Measurements from ENCODE around the gene HMGXB4.
"Not testable (repeated sequence)": the region's sequence is repeated elsewhere in the genome, so short reads cannot be mapped to it uniquely, and the experiment has no call there.

Gene HMGXB4, protein sequence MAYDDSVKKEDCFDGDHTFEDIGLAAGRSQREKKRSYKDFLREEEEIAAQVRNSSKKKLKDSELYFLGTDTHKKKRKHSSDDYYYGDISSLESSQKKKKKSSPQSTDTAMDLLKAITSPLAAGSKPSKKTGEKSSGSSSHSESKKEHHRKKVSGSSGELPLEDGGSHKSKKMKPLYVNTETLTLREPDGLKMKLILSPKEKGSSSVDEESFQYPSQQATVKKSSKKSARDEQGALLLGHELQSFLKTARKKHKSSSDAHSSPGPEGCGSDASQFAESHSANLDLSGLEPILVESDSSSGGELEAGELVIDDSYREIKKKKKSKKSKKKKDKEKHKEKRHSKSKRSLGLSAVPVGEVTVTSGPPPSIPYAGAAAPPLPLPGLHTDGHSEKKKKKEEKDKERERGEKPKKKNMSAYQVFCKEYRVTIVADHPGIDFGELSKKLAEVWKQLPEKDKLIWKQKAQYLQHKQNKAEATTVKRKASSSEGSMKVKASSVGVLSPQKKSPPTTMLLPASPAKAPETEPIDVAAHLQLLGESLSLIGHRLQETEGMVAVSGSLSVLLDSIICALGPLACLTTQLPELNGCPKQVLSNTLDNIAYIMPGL

DNA sequence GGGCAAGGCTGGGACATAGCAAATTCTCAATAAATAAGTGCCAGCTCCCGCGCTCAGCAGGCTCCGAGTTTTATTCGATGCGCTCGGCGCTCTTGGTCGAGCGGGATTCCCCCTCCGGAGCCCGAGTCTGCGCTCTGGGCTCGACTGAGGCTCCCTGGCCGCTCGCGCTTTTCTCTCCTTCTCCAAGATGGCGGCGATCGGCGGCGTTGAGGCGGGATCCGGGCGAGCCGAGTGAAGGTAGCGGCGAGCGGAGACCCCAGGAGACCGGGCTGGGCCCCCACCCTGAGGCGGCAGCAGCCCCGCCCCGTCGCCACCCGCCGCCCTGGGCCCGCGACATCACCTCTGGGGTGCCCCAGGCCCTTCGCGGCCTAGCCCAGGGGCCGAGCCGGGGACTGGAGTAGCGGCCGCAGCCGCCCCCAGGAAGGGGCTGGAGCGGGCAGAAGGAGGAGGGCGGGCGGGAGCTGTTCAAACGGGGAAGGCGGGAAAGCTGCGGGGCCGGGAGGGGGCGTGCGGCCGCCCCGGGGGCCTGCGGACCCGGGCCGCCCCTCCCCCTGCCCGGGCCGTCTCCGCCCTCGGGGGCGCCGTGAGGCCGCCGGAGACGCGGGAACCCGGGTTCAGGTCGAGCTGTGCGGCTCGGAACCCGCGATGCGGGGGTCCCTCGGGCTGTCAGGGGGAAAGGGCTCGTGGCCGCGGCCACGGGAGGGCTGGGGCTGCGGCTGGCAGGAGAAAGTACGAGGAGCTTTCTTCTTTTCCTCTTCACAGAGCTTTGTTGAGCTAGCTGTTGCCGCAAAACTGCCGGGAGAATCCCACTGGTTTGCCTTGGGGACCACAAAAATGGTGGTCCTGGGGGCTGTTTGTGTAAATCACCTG is at the start of gene HMGXB4:
HMGXB4 (plus strand) TSS at position 173 of the 870 bp plus-strand sequence. CDS start 4,898 bp downstream, outside the sequence.
- DNase-seq (ENCODE audit: low read depth), result peak; percentile 78

DNA sequence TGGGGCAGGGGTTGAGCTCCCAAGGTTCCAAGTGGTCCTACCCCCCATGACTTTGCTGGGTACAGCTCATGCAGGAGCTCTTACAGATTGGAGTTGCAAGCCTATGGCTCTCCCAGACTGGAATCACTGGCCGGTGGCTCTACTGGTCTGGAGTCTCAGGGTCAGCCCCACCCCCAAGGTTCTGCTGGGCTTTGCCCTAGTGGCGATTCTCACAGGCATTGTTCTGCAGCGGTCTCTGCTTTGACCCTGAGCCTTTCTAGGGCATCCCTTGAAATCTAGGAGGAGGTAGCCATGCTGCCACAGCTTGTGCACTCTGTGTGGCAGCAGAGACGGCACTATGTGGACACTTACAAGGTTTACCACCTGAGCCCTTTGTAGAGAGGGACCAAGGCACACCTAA is 49.3 kb upstream of the HMGXB4 start:
- DNase-seq (ENCODE audit: low read depth), result no peak

DNA sequence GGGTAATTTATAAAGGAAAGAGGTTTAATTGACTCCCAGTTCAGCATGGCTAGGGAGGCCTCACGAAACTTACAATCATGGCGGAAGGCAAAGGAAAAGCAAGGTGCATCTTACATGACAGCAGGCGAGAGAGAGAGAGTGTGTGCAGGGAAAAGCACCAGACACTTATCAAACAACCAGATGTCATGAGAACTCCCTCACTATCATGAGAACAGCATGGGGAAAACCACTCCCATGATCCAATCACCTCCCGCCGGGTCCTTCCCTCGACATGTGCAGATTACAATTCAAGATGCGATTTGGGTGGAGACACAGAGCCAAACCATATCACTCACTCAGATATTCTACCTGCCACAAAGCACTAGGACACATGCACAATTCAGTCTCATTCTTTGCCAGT is 48.1 kb upstream of the HMGXB4 start:
- no peak for DNase-seq (ENCODE audit: low read depth)

DNA sequence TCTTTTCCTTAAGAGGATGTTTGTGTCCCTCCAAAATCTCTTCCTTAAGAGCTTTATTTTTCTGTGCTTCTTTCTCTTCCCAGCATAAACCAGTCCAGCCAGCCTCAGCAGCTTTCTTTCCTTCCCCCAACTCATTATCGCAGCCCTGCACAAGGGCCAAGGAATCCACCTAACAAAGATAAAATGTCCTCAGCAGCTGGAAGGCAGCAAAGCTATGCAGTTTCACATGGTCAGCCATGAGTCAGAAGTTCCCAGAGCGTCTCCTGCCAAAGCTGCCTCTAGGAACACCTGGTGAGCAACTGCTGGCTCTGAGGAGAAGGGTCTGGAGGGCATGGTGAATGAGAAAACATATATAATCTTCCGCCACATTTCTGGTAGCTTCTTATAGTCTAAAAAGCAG is 45.3 kb upstream of the HMGXB4 start:
- DNase-seq (ENCODE audit: low read depth), result no peak

DNA sequence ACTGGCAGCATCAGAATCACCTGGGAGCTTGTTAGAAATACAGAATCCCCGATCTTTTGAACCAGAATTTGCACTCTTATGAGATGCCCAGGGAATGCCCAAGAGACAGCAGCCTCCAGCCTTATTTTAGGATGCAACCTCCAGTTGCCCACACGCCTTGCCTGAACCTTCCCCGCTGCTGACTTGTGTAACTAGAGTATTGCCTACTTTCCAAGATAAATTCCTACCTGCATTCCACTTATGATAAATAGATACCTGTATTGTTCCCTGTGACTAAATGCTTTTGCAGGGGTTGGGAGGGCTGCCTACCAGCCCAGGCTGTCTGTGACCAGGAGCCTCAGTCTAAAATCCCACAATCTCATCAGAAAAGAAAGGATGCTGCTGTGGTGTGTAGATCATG is 44.3 kb upstream of the HMGXB4 start:
- DNase-seq (ENCODE audit: low read depth), result no peak

DNA sequence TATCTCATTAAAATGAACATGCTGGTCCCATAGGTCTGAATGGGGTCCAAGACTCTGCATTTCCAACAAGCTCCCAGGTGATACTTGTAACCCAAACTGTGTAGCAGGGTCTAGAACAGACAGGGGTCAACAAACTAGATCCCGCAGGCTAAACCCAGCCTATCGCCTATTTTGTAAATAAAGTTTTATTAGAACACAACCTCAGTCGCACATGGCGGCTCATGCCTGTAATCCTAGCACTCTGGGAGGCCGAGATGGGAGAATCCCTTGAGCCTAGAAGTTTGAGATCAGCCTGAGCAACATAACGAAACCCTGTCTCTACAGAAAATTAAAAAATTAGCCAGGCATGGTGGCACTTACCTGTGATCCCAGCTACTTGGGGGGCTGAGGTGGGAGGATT is 42.3 kb upstream of the HMGXB4 start:
- no peak for DNase-seq (ENCODE audit: low read depth)

DNA sequence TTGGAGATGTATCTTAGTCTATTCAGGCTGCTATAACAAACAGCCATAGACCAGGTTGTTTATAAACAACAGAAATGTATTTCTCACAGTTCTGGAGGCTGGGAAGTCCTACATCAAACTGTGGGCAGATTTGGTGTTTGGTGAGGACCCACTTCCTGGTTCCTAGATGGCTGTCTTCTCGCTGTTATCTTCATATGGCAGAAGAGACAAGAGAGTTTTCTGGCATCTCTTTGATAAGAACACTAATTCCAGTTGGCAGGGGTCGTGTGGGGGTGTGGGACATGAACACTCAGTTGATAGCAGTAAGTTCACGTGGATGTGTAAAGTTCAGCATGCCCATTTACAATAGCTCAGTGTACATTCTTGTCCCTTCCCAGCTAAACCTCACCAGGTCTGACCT is 41.3 kb upstream of the HMGXB4 start:
- no peak for DNase-seq (ENCODE audit: low read depth)

DNA sequence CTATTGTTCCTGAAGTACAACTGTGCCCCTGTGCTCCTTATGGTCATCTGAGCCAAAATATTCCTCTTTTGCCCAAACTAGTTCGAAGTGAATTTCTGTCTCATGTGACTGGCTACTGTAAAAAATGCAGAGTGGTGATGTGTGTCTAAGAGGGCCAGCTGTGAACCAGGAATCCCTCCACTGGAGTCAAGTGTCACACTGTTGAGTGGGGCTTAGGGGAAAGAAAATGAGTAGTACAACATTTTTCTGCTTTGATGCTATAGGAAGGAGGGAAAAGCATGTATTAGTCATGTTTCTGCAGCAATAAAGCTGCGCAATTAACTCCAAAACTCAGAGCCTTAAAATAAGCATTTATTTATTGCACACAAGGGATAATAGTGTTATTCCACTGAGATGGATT is 39.8 kb upstream of the HMGXB4 start:
- no peak for DNase-seq (ENCODE audit: low read depth)

DNA sequence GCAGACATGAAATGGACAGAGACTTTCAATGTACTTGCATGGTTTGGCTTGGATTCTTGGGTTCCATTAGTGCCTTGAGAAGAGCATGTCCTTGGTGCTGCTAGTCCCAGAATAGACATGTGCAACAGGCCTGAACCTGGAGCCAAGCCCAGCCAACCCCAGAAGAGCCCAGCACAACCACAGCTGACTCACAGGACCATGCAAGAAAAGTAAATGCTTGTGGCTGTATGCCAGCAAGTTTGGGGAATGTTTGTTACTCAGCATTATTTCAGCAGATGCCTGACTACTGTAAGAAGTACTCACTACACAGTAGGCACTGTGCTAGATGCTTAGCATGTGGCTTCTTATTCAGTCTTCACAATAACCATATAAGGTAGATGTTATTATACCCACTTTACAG is 39.2 kb upstream of the HMGXB4 start:
- no peak for DNase-seq (ENCODE audit: low read depth)

DNA sequence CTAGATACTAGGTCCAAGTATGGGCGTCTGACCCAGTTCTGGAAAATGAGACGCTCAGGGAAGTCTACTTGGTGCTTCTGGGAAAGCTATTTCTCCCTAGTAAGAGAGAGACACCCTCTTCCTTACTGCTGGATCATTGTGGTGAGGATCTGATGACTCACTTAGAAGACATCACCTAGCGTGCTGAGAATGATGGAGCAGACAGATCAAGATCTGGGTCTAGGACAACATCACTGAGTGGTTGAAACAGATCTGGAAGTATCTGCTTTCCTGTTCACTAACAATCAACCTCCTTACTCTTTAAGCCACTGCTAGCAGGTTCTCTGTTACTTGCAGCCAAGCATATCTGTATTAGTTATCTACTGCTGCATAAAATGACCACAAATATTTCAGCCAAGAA is 38.3 kb upstream of the HMGXB4 start:
- DNase-seq (ENCODE audit: low read depth), result no peak

DNA sequence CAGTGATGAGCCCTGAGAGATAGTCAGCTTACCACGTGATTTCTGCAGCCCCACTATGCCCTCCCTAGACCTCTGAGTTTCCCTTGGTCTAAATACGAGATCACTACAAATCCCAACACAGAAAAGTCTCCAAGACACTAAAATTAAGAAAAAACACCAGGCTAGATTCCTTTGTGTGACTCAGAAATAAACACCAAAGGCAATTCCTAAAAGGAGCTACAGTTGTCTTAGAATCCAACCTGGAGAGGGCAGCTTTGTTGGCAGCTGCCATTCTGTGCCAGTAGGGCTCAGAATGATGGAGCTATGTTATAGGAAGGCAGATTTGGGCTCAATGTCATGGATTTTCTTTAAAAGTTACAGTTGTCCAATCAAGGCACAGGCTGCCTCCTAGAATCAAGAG is 37.1 kb upstream of the HMGXB4 start:
- DNase-seq (ENCODE audit: low read depth), result no peak

DNA sequence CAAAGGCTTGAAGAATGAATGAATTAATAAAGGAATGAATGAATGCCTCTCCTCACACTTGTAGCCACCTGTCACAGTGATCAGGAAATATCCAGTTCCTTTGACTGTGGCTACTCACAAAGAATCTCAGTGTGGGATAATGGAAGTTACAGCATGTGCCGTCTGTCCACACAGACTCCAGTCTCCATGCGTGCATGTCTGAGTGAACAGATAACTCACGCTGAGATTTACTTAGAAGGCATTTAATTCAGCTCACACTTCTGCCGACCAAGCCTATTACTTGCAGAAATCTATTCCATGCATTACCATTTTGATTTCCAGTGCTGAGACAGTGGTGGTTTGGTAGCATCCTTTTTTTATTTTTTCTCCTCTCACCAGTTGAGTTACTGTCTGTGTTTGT is 32.3 kb upstream of the HMGXB4 start:
- DNase-seq (ENCODE audit: low read depth), result no peak

DNA sequence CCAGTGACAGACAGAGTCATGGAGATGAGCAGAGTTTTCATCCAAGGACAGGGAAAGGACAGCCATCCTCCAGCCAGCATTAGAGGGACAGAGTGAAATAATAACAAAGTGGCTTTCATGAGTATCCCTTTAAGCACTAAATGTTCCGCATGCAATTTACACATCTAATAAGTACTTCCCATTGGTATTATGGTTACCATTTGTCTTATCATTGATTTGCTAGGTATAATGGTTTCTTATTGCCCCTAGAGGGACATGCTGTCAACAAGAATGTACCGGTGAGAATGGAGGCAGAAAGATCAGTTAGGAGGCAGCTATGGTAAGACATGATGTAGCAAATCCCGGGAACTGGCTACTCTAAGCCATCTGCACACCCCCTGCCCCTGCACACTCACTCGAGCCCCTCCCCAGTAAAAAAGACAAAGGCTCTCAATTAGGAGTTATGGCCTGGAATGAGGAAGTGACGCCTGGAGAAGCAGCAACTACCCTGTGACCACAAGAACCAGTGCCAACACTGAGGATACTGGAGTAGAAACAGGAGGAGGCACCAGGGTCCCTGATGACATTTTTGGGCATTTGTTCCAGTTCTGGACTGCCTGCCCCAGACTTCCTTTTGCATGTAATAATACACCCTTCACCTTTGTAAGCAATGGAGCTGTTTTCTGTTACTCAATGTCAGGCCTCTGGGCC is 30.2 kb upstream of the HMGXB4 start:
- no peak for DNase-seq (ENCODE audit: low read depth)

DNA sequence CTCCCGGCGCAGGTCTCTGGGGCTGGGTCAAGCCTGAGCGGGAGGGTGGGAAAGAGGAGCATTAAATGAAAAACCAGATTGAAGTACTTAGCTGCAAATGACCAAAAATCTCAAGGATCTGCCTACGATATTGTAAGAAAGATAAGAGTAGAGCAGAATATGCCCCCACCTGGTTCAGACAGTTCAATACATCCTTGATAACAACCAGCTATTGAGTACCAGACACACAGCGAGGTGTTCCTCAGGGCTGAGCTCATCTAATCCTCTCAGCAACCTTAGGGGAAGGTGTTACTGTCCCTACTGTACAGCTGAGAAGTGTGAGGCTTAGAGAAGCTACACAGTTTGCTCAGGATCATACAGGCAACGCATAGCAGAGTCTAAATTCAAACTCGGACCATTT is 27.4 kb upstream of the HMGXB4 start:
- DNase-seq (ENCODE audit: low read depth), result no peak

DNA sequence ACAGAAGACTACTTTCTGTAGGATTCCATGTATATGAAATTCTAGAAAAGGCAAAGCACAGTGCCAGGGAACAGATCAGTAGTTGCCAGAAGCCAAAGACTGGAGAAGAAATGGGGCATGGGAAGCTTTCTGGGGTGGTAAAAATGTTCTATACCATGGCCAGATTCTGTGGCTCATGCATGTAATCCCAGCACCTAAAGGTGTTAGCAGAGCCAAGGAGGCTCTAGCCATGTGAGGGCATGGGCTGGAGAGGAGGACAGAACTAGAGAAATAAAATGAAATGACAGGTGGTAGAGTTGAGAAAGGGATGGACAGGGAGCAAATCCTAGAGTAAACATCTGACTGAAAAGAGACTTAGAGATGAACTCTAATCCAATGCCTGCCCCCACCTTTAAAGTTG is 26.9 kb upstream of the HMGXB4 start:
- no peak for DNase-seq (ENCODE audit: low read depth)

DNA sequence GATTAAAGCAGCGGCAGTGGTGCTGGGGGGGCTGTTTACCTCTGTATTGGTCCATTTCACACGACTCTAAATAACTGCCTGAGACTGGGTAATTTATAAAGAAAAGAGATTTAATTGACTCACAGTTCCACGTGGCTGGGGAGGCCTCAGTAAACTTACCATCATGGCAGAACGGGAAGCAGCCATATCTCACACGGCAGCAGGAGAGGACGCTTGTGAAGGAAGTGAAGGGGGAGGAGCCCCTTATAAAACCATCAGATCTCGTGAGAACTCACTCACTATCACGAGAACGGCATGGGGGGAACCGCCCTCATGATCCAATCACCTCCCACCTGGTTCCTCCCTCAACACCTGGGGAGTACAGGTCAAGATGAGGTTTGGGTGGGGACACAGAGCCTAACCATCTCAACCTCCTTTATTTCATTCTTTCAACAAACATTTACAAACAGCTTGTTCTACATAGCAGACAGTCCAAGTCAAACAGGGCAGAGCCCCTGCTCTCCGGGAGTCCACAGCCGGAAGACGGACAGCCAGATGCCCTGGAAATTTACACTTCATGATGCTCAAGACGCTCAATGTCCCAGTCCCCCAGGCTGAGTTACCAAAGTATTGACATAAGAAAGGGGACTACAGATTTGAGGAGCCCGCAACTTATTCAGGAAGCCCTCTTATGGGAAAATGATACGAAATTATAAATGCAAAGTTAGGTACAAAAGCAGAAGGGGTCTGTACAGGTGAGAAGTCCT is 26.3 kb upstream of the HMGXB4 start:
- no peak for DNase-seq (ENCODE audit: low read depth)

DNA sequence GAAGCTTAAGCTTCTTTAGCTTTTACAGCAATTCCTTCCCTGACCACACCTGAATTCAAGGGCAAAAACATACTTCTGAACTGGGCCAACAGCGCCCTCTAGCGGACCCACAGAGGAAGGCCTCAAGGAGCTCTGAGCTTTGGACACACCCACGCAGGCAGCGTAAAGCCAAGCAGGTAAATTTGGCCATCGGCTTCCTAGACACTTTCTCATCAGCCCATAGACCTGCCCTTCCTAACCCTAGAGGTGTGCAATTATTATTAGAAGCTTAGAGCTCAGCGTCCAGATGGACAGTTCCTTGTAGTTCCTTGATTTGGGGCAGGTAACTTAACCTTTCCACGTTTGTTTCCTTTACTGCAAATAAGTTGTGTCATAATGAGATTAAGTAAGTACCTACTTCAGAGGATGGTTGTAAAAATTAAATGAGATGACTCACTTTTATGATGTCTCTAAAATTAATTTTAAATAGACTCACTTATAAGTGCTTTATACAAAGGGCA is 25.7 kb upstream of the HMGXB4 start:
- DNase-seq (ENCODE audit: low read depth), result peak; percentile 39

DNA sequence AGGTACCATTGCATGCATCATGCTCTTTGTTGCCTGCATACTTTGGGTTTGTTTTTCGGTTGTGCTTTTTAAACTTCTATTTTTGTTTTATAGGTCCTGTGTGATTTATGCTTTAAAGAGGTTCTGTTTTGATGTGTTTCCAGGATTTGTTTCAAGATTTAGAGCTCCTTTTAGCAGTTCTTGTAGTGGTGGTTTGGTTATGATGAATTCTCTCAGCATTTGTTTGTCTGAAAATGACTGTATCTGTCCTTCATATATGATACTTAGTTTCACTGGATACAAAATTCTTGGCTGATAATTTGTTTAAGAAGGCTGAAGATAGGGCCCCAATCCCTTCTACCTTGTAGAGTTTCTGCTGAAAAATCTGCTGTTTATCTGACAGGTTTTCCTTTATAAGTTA is 18.5 kb upstream of the HMGXB4 start:
- not testable (repeated sequence) for DNase-seq (ENCODE audit: low read depth)

DNA sequence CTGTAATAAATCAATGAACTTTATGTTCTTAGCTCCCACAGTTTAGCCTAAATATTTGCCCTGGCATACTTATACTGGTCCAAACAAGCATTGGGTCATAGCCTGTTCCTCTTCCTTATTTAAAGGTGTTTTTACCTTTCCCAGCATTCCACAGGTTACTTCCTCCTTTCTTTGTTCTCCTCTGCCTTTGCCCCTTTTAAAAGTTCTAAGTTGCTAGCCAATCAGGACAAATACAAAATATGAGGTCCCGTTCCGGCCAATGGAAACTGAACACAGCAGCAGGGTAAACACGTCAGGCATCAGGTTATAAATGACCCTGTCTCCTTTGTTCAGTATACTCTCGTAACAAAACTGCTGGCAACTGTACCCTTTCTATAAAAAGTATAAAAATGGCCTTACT is 12.8 kb upstream of the HMGXB4 start:
- not testable (repeated sequence) for DNase-seq (ENCODE audit: low read depth)

DNA sequence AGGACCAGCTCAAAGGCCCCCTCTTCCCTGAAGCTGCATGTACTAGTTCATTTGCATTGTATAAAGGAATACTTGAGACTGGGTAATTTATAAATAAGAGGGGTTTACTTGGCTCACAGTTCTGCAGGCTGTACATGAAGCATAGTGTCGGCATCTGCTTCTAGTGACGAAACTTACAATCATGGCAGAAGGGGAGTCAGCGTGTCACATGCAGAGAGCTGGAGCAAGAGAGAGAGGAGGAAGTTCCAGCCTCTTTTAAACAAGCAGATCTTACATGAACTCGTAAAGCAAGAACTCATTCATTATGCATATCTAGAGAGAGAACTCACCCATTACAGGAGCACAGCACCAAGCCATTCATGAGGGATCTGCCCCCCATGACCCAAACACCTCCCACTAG is 7.1 kb upstream of the HMGXB4 start:
- no peak for DNase-seq (ENCODE audit: low read depth)

DNA sequence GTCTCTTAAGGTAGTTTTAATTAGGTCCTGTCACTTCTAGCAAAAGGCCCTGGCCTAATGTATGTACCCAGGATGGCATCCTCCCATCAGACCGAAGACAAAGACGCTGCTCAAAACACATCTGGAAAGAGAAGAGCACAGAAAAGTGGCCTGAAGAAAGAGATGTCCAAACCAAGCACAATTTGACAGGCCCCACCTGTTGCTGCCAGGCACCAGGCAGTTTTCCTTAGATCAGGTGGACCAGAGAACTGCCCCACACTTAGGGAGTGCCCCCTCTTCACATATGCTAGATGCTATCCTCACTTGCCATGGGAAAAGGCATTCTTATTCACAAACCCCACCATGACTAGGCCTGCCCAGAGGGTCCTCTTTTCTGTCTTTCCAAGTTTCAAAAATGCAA is 3.3 kb upstream of the HMGXB4 start:
- no peak for DNase-seq (ENCODE audit: low read depth)

DNA sequence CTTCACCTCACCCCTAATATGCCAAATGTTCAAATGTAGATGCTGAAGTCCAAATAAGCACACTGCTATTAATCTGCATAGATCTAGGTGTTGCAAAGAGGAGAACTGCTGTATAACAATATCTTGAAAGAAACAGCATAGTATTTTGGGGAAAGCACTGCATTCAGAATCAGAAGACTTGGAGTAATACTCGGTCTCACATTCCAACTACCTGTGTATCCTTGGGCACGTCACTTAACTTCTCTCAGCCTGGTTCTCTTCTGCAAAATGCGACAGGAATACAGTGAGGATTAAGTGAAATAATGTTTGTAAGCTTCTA is 332 bp upstream of the HMGXB4 start:
- no peak for DNase-seq (ENCODE audit: low read depth)

Data from activated T-helper 1 cell treated with Interleukin-2 at 50 U/mL for 16 hours (primary cell).